ENCODE measurements around the gene VPS4A. TPM values are rescaled to one million over a fixed set of nuclear protein-coding genes. Genes with fewer than 3 reads are reported as not detected.

The VPS4A gene
- polyA plus RNA-seq, 1 donor (not counting 4 experiments of a cell fraction or from before 2014, with no cell fraction given), result 18.2 TPM

DNA sequence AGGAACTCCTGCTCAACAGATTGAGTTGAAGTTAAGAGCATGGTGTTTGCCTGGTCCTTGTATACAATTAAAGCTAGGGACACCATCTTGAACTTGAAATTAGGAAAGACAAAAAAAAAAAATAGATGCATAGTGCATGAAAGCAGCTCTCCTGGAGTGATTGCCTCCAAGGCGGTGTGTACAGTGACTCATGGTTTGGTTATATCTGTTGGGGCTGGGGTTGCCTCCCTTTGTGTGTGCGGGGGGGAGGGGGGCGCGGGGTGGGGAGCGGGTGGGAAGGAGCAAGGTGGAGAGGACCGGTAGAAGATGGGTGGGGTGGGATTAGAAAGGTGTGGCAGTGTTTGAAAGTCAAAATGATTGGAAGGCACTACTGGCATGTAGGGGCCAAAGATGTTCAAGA, 37.1 kb downstream of the VPS4A start:
- FAIRE-seq, result no peak
- no peaks in the 10 kb centered on the region for H3K4me1 ChIP-seq (ENCODE audit: control insufficient read depth, extremely low read depth, insufficient read depth, low read length)
- no peak overlapping the region for H3K27ac ChIP-seq (ENCODE audit: control insufficient read depth, insufficient read depth, low read length)
- no peak overlapping the region for H2AFZ ChIP-seq (ENCODE audit: control insufficient read depth, low read length)
- no peak overlapping the region for H3K4me3 ChIP-seq (ENCODE audit: control insufficient read depth in 2 of 3, extremely low read depth in 1 of 3, insufficient read depth in 2 of 3, low read depth in 1 of 3, low read length in 3 of 3)
- dilution Hi-C loops (cut with MboI; ENCODE audit: extremely low pct_ligation_motif_present, low sequenced_read_pairs), result no loop called here
- peaks cover 6 to 7% of the 10 kb centered on the region in 2 experiments for H3K36me3 ChIP-seq (ENCODE audit: control insufficient read depth in 2 of 2, extremely low read depth in 1 of 2, insufficient read depth in 2 of 2, low read length in 2 of 2)
- H3K9ac ChIP-seq (ENCODE audit: control insufficient read depth, extremely low read depth, insufficient read depth, low read length), result no peak overlapping the region
- H3K27me3 ChIP-seq (ENCODE audit: control insufficient read depth, extremely low read depth, insufficient read depth, low read length), result no peaks in the 10 kb centered on the region
- peaks cover 2% of the 10 kb centered on the region for H3K9me1 ChIP-seq (ENCODE audit: control insufficient read depth, extremely low read depth, insufficient read depth, low read length)
- H3K4me2 ChIP-seq (ENCODE audit: control insufficient read depth, extremely low read depth, insufficient read depth, low read depth, low read length), result no peak overlapping the region
- TF ChIP-seq EZH2 (IDR thresholded peaks at IDR 0.05; ENCODE audit: low read length), result no peak
- peaks cover under 1% of the 10 kb centered on the region for H3K79me2 ChIP-seq (ENCODE audit: control insufficient read depth, insufficient read depth, low read length)
- H4K20me1 ChIP-seq (ENCODE audit: control insufficient read depth, extremely low read depth, insufficient read depth, low read length), result no peaks in the 10 kb centered on the region
- no peak for DNase-seq (ENCODE audit: low read depth, low spot score)
- no peaks in the 10 kb centered on the region for H3K9me3 ChIP-seq (ENCODE audit: control insufficient read depth, low read depth, low read length)

DNA sequence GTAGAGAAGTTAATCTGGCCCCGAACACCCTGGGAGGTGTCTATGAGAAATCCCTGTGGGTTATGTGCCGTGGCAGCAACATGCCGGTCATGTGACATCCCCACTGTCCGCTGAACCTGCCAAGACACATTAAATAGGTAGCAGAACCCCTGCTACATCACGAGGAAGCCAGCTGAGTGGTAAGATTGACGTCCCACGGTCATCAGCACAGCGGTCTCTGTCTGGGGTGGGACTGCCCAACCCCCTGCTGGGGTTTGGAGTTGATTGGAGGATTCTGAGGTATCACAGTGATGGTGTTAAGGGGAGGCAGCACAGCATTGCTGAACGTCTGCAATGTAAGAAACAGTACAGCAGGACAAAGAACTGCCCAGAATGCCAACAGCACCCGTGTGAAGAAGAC, 38.4 kb downstream of the VPS4A start:
- H3K27ac ChIP-seq (ENCODE audit: control insufficient read depth, insufficient read depth, low read length), result no peak overlapping the region
- dilution Hi-C loops (cut with MboI; ENCODE audit: extremely low pct_ligation_motif_present, low sequenced_read_pairs), result no loop called here
- H3K9ac ChIP-seq (ENCODE audit: control insufficient read depth, extremely low read depth, insufficient read depth, low read length), result no peak overlapping the region
- peaks cover 3 to 5% of the 10 kb centered on the region in 2 experiments for H3K36me3 ChIP-seq (ENCODE audit: control insufficient read depth in 2 of 2, extremely low read depth in 1 of 2, insufficient read depth in 2 of 2, low read length in 2 of 2)
- no peaks in the 10 kb centered on the region for H3K4me1 ChIP-seq (ENCODE audit: control insufficient read depth, extremely low read depth, insufficient read depth, low read length)
- peaks cover 2% of the 10 kb centered on the region for H3K9me1 ChIP-seq (ENCODE audit: control insufficient read depth, extremely low read depth, insufficient read depth, low read length)
- H3K9me3 ChIP-seq (ENCODE audit: control insufficient read depth, low read depth, low read length), result no peaks in the 10 kb centered on the region
- no peaks in the 10 kb centered on the region for H3K79me2 ChIP-seq (ENCODE audit: control insufficient read depth, insufficient read depth, low read length)
- no peaks in the 10 kb centered on the region for H3K27me3 ChIP-seq (ENCODE audit: control insufficient read depth, extremely low read depth, insufficient read depth, low read length)
- H3K4me2 ChIP-seq (ENCODE audit: control insufficient read depth, extremely low read depth, insufficient read depth, low read depth, low read length), result no peak overlapping the region
- no peak overlapping the region for H2AFZ ChIP-seq (ENCODE audit: control insufficient read depth, low read length)
- no peak overlapping the region for H3K4me3 ChIP-seq (ENCODE audit: control insufficient read depth in 2 of 3, extremely low read depth in 1 of 3, insufficient read depth in 2 of 3, low read depth in 1 of 3, low read length in 3 of 3)
- TF ChIP-seq, protein P1, sequence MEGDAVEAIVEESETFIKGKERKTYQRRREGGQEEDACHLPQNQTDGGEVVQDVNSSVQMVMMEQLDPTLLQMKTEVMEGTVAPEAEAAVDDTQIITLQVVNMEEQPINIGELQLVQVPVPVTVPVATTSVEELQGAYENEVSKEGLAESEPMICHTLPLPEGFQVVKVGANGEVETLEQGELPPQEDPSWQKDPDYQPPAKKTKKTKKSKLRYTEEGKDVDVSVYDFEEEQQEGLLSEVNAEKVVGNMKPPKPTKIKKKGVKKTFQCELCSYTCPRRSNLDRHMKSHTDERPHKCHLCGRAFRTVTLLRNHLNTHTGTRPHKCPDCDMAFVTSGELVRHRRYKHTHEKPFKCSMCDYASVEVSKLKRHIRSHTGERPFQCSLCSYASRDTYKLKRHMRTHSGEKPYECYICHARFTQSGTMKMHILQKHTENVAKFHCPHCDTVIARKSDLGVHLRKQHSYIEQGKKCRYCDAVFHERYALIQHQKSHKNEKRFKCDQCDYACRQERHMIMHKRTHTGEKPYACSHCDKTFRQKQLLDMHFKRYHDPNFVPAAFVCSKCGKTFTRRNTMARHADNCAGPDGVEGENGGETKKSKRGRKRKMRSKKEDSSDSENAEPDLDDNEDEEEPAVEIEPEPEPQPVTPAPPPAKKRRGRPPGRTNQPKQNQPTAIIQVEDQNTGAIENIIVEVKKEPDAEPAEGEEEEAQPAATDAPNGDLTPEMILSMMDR (optimal IDR thresholded peaks at IDR 0.05 in 1 of 3, IDR thresholded peaks at IDR 0.05 in 1 of 3, conservative IDR thresholded peaks at IDR 0.05 in 1 of 3; ENCODE audit: extremely low read depth in 1 of 3, insufficient read depth in 2 of 3, low read length in 3 of 3), result no peak
- no peak for TF ChIP-seq EZH2 (IDR thresholded peaks at IDR 0.05; ENCODE audit: low read length)
- DNase-seq (ENCODE audit: low read depth, low spot score) (no peak), FAIRE-seq (no peak)
- H4K20me1 ChIP-seq (ENCODE audit: control insufficient read depth, extremely low read depth, insufficient read depth, low read length), result no peaks in the 10 kb centered on the region

GRCh38 chr16:69350536-69351133, 39.5 kb downstream of the VPS4A start:
- Histone ChIP-seq H3K79me2 (ENCODE audit: control insufficient read depth, insufficient read depth, low read length) (no peaks in the 10 kb centered on the region), H3K9me3 (ENCODE audit: control insufficient read depth, low read depth, low read length) (no peaks in the 10 kb centered on the region), H4K20me1 (ENCODE audit: control insufficient read depth, extremely low read depth, insufficient read depth, low read length) (no peaks in the 10 kb centered on the region), H3K4me1 (ENCODE audit: control insufficient read depth, extremely low read depth, insufficient read depth, low read length) (no peaks in the 10 kb centered on the region), H3K9me1 (ENCODE audit: control insufficient read depth, extremely low read depth, insufficient read depth, low read length) (peaks cover 2% of the 10 kb centered on the region), H3K27ac (ENCODE audit: control insufficient read depth, insufficient read depth, low read length) (no peak overlapping the region), H3K4me2 (ENCODE audit: control insufficient read depth, extremely low read depth, insufficient read depth, low read depth, low read length) (no peak overlapping the region), H3K36me3 (ENCODE audit: control insufficient read depth in 2 of 2, extremely low read depth in 1 of 2, insufficient read depth in 2 of 2, low read length in 2 of 2) (peaks cover 3 to 5% of the 10 kb centered on the region in 2 experiments), H2AFZ (ENCODE audit: control insufficient read depth, low read length) (no peak overlapping the region), H3K27me3 (ENCODE audit: control insufficient read depth, extremely low read depth, insufficient read depth, low read length) (no peaks in the 10 kb centered on the region), H3K4me3 (ENCODE audit: control insufficient read depth in 2 of 3, extremely low read depth in 1 of 3, insufficient read depth in 2 of 3, low read depth in 1 of 3, low read length in 3 of 3) (no peak overlapping the region), H3K9ac (ENCODE audit: control insufficient read depth, extremely low read depth, insufficient read depth, low read length) (no peak overlapping the region)
- dilution Hi-C loops (cut with MboI; ENCODE audit: extremely low pct_ligation_motif_present, low sequenced_read_pairs), result no loop called here
- DNase-seq (ENCODE audit: low read depth, low spot score) (no peak), FAIRE-seq (no peak)
- TF ChIP-seq, protein P1 (optimal IDR thresholded peaks at IDR 0.05 in 1 of 3, IDR thresholded peaks at IDR 0.05 in 1 of 3, conservative IDR thresholded peaks at IDR 0.05 in 1 of 3; ENCODE audit: extremely low read depth in 1 of 3, insufficient read depth in 2 of 3, low read length in 3 of 3), result no peak
- no peak for TF ChIP-seq EZH2 (IDR thresholded peaks at IDR 0.05; ENCODE audit: low read length)
